Measurements from ENCODE around the gene IRX3.
A peak's percentile ranks its signal among the peaks of the same experiment; 100 is the strongest.

GRCh38 chr16:54284319-54284930, 2.2 kb downstream of the IRX3 start:
- TF ChIP-seq CTCF (IDR thresholded peaks at IDR 0.05; ENCODE audit: control extremely low read depth in 1 of 3, insufficient read depth in 1 of 3, low read depth in 1 of 3, low read length in 3 of 3) (no peak), MAX (IDR thresholded peaks at IDR 0.05) (no peak), EZH2 (IDR thresholded peaks at IDR 0.05; ENCODE audit: low read depth, low read length, severe bottlenecking) (peak; percentile 25), POLR2AphosphoS5 (IDR thresholded peaks at IDR 0.05; ENCODE audit: low read depth, low read length) (no peak), JUND (IDR thresholded peaks at IDR 0.05; ENCODE audit: low read length) (no peak), USF2 (IDR thresholded peaks at IDR 0.05; ENCODE audit: low read length) (no peak), POLR2A (IDR thresholded peaks at IDR 0.05; ENCODE audit: control extremely low read depth in 1 of 2, low read depth in 2 of 2, low read length in 2 of 2) (no peak), BRCA1 (IDR thresholded peaks at IDR 0.05; ENCODE audit: low read depth, low read length) (no peak), KDM1A (IDR thresholded peaks at IDR 0.05; ENCODE audit: borderline replicate concordance, low read length) (no peak), CREB1 (IDR thresholded peaks at IDR 0.05) (no peak), ATF3 (IDR thresholded peaks at IDR 0.05; ENCODE audit: insufficient read depth, low read depth, low read length) (no peak), TAF1 (IDR thresholded peaks at IDR 0.05; ENCODE audit: low read depth, low read length) (no peak), NRF1 (IDR thresholded peaks at IDR 0.05; ENCODE audit: low read depth, low read length) (no peak), RAD21 (IDR thresholded peaks at IDR 0.05 in 1 of 2, conservative IDR thresholded peaks at IDR 0.05 in 1 of 2; ENCODE audit: low read depth in 2 of 2, low read length in 2 of 2) (no peak)

Data from H1 (cell line).